ENCODE data around the gene PRSS37.

GRCh38 chr7:141889321-141889720, 48.0 kb upstream of the PRSS37 start:
- TF ChIP-seq CTCF (IDR thresholded peaks at IDR 0.05), result no peak
- TF ChIP-seq POLR2A (IDR thresholded peaks at IDR 0.05), result no peak

All from body of pancreas (tissue), 4 donors.